Spleen (tissue), 11 donors: ENCODE data around the gene PNO1. TPM values are rescaled to one million over a fixed set of nuclear protein-coding genes. Genes with fewer than 3 reads are reported as not detected.

Experiments
- DNase-seq: peaks from one replicate; pipeline ENCODE4 v3.0.0-alpha.2; 2020
- H3K27ac ChIP-seq, 8 donors: fragments of 200-600 bp; sonication (generic) in 7 of 8; 1 replicate in 4 of 8; 2 replicates in 4 of 8; pipeline versions ENCODE4 v1.5.0 to v1.8.0; 2016 to 2021; ENCODE audit warnings: inconsistent platforms in 4 of 8, mild to moderate bottlenecking in 4 of 8, moderate library complexity in 1 of 8
- H3K27me3 ChIP-seq, 7 donors: fragments of 200-600 bp; sonication (generic) in 6 of 7; replicated peaks in 1 of 7; 1 replicate in 4 of 7; 2 replicates in 3 of 7; pipeline versions ENCODE4 v1.5.0 to v1.8.0; 2016 to 2021; ENCODE audit warnings: inconsistent platforms in 3 of 7, mild to moderate bottlenecking in 1 of 7
- H3K36me3 ChIP-seq, 6 donors: fragments of 200-600 bp; sonication (generic) in 5 of 6; 1 replicate in 4 of 6; 2 replicates in 2 of 6; pipeline versions ENCODE4 v1.5.0 to v1.8.0; 2016 to 2021; ENCODE audit warnings: inconsistent platforms in 2 of 6
- H3K4me1 ChIP-seq, 6 donors: fragments of 200-600 bp; sonication (generic) in 5 of 6; 1 replicate in 3 of 6; 2 replicates in 3 of 6; pipeline versions ENCODE4 v1.5.0 to v1.8.0; 2016 to 2021; ENCODE audit warnings: inconsistent platforms in 3 of 6
- H3K4me3 ChIP-seq, 8 donors: fragments of 200-600 bp; sonication (generic) in 7 of 8; 1 replicate in 4 of 8; 2 replicates in 4 of 8; pipeline versions ENCODE4 v1.5.0 to v1.8.0; 2016 to 2021; ENCODE audit warnings: inconsistent platforms in 4 of 8, mild to moderate bottlenecking in 4 of 8, moderate library complexity in 2 of 8
- H3K9me3 ChIP-seq, 8 donors: fragments of 200-600 bp; sonication (generic) in 7 of 8; 1 replicate in 4 of 8; 2 replicates in 4 of 8; pipeline versions ENCODE4 v1.5.0 to v1.8.0; 2016 to 2021; ENCODE audit warnings: inconsistent platforms in 4 of 8
- POLR2A ChIP-seq, 3 donors: fragments of 450-650 bp; IDR thresholded peaks; one replicate each; pipeline ENCODE4 v1.5.1; 2017; ENCODE audit warnings: antibody characterized with exemption in 3 of 3, mild to moderate bottlenecking in 1 of 3
- POLR2AphosphoS5 ChIP-seq, 3 donors: sonication (generic); formaldehyde crosslinking; IDR thresholded peaks; one replicate each; pipeline ENCODE4 v1.5.1; 2017; ENCODE audit warnings: antibody characterized with exemption in 3 of 3
- WGBS, 5 donors: extraction: QIAGEN DNeasy Blood & Tissue Kit in 3 of 5; methylation state at CpG; one replicate each; pipeline versions ENCODE4 v1.1.5 to v1.1.7; 2013 to 2018; 5-methylcytosine and 5-hydroxymethylcytosine counted together
- intact Hi-C: fragments of 100-400 bp; cut with DNase I; formaldehyde crosslinking; loops from one replicate; pipeline ENCODE4 v1.15.0; 2023; ENCODE audit warnings: low total_unique reads
- polyA plus RNA-seq, 3 donors: library from polyadenylated mRNA; stranded (reverse); fragments of 200-250 nt; gene quantifications; one replicate each; pipeline ENCODE4 v1.2.1, GENCODE V29; 2013
- total RNA-seq, 7 donors: library from RNA; depleted of rRNA in 3 of 7; stranded (reverse); fragments of >200 nt in 3 of 7; fragmentation: NEBNext Ultra II Directional in 4 of 7; extraction: Animal tissue kit (Norgen Biotek cat#: 25700) in 4 of 7; gene quantifications; one replicate each; pipeline versions ENCODE4 v1.1.0 to v1.2.1, GENCODE V29; 2016 to 2021
- TF ChIP-seq, protein P1 (sequence below), 11 experiments: fragments of 200-600 bp in 7 of 11; fragments of 450-650 bp in 4 of 11; sonication (generic) in 4 of 11; IDR thresholded peaks in 8 of 11; conservative IDR thresholded peaks in 3 of 11; 1 replicate in 7 of 11; 2 replicates in 4 of 11; pipeline versions ENCODE4 v1.4.0 to v1.8.0; 2016 to 2021; ENCODE audit warnings: antibody characterized with exemption in 11 of 11, inconsistent platforms in 4 of 11, mild to moderate bottlenecking in 1 of 11
- donor health status: healthy with polysubstance abuse.
- donor health status: DM: no; HTN: no; CAD: no; lungs with moderate emphysema.
- donor health status: DM: no; HTN: no; CAD: no.
- donor health status: Bipolar disorder and iron deficiency.
- donor health status: healthy.
- donor health status: DM: no; HTN: no; CAD: no.
- donor health status: DM: yes; HTN: yes; CAD: no.

The PNO1 gene
- total and polyA plus RNA-seq, 10 donors = 5.4 to 13.5 (median 10.7) TPM

DNA sequence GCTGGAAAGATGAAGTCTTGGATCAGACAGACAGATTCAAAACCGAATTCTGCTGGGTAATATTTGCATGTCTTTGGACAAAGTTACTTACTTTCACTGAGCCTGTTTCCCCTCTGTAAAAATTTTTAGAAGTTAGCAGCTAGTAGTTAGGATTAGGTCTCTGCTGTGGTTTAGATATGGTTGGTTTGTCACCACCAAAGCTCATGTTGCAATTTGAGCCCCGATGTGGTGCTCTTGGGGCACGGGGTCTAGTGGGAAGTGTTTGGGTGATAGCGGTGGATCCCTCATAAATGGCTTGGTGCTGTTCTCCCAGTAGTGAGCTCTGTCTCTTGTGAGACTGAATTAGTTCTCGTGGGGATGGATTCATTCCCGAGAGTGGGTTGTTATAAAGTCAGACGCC, 38.9 kb upstream of the PNO1 start:
- Histone ChIP-seq H3K4me3 (no peak overlapping the region), H3K4me1 (peaks cover 8 to 29% (median 17%) of the 10 kb centered on the region in 6 donors), H3K27me3 (no peaks in the 10 kb centered on the region), H3K27ac (peak overlapping the region in 2 of 8 donors; percentile 81 to 84), H3K9me3 (no peaks in the 10 kb centered on the region), H3K36me3 (no peaks in the 10 kb centered on the region)
- WGBS, 5 donors = 62 to 81% (median 74%) methylated on average over 7 of the region's 7 CpGs
- DNase-seq = no peak
- intact Hi-C loops = no loop called here
- TF ChIP-seq POLR2AphosphoS5 (IDR thresholded peaks at IDR 0.05) (no peak), POLR2A (IDR thresholded peaks at IDR 0.05) (no peak)
- TF ChIP-seq, protein P1, sequence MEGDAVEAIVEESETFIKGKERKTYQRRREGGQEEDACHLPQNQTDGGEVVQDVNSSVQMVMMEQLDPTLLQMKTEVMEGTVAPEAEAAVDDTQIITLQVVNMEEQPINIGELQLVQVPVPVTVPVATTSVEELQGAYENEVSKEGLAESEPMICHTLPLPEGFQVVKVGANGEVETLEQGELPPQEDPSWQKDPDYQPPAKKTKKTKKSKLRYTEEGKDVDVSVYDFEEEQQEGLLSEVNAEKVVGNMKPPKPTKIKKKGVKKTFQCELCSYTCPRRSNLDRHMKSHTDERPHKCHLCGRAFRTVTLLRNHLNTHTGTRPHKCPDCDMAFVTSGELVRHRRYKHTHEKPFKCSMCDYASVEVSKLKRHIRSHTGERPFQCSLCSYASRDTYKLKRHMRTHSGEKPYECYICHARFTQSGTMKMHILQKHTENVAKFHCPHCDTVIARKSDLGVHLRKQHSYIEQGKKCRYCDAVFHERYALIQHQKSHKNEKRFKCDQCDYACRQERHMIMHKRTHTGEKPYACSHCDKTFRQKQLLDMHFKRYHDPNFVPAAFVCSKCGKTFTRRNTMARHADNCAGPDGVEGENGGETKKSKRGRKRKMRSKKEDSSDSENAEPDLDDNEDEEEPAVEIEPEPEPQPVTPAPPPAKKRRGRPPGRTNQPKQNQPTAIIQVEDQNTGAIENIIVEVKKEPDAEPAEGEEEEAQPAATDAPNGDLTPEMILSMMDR (IDR thresholded peaks at IDR 0.05 in 8 of 11, conservative IDR thresholded peaks at IDR 0.05 in 3 of 11) = no peak

DNA sequence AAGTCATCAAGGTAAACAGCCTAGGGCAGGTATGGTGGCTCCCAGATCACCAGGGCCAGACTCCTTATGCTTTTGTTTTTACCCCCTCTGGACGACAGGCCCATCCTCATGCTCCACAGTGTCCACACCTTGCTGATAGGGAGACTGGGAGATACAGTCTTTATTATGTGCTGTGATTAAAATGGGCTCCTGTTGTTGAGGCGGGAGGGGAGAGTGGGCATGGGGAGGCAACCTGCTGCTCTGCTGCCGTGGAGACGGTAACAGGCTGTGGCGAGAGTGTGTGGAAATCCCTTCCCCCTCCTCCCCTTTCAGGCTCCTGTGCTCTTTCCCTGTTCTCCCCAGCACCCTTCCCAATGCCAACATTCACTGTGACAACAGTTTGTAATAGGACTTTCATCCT, 38.2 kb upstream of the PNO1 start:
- 63 to 76% (median 68%) methylated on average over 5 of the region's 5 CpGs for WGBS, 5 donors
- Histone ChIP-seq H3K9me3 (no peaks in the 10 kb centered on the region), H3K36me3 (no peaks in the 10 kb centered on the region), H3K27ac (peak overlapping the region in 4 of 8 donors; percentile 74 to 84 (median 80)), H3K27me3 (no peaks in the 10 kb centered on the region), H3K4me1 (peaks cover 8 to 29% (median 17%) of the 10 kb centered on the region in 6 donors), H3K4me3 (no peak overlapping the region)
- no peak for DNase-seq
- intact Hi-C loops = no loop called here
- no peak for TF ChIP-seq POLR2A (IDR thresholded peaks at IDR 0.05)
- TF ChIP-seq POLR2AphosphoS5 (IDR thresholded peaks at IDR 0.05) = no peak
- TF ChIP-seq, protein P1 (IDR thresholded peaks at IDR 0.05 in 8 of 11, conservative IDR thresholded peaks at IDR 0.05 in 3 of 11) = no peak

DNA sequence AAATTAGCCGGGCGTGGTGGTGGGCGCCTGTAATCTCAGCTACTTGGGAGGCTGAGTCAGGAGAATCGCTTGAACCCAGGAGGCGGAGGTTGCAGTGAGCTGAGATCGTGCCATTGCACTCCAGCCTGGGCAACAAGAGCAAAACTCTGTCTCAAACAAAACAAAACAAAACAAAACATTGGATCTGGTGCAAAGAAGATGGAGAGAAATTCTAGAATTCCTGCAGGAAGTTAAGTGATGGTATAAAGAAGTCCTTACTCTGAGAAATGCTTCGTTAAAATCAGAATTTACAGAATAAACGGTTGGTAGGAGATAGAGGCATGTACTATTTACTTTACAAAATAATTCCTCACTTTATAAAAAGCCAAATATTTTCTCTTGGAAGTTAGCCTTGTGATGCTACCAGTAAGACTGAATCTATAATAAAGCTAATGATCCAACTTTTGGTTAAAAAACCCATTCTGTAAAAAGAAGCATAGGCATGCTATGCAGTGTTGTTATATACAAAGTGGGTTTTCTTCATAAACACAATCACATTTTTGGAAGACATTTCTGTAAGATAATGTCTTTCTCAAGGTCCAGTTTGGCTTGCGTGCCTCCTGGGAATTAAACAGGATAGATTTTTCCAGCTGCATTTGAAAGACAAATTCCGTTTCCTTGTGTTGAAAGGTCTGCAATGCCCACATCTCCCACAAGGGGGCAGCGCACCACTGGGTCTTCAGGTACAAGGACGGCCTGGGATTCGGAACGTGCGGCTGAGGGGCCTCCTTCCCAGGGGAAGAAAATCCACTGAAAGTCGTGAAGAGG, 35.6 kb upstream of the PNO1 start:
- intact Hi-C loops = loop anchor here (5.0 to 10.0 kb wide), 3 partner anchors 63 to 320 kb away; no protein-coding TSS in a partner anchor
- Histone ChIP-seq H3K36me3 (no peaks in the 10 kb centered on the region), H3K4me1 (peaks cover 8 to 29% (median 17%) of the 10 kb centered on the region in 6 donors), H3K4me3 (peak overlapping the region in 1 of 8 donors; percentile 33), H3K27ac (peak overlapping the region in 6 of 8 donors; percentile 49 to 84 (median 76)), H3K27me3 (no peaks in the 10 kb centered on the region), H3K9me3 (no peaks in the 10 kb centered on the region)
- TF ChIP-seq POLR2A (IDR thresholded peaks at IDR 0.05) = no peak
- peak in 2 of 3 donors; percentile 40 to 55 for TF ChIP-seq POLR2AphosphoS5 (IDR thresholded peaks at IDR 0.05)
- TF ChIP-seq, protein P1 (IDR thresholded peaks at IDR 0.05 in 8 of 11, conservative IDR thresholded peaks at IDR 0.05 in 3 of 11) = peak; percentile 87 to 97 (median 94)
- peak; percentile 93 for DNase-seq
- 38 to 46% (median 41%) methylated on average over 16 of the region's 16 CpGs for WGBS, 5 donors

DNA sequence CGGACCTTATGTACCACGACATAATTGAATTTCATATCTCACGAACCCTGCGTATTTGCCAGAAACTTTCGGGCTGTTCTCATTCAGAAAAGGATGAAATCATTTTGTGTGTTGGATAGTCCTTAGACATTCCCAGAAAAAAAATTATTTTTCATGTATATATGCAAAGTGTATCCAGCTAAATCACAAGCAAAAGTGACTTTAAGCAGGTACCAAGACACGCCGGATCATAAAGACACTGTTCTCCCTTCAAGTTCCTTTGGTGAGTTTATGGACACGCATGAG, 35.1 kb upstream of the PNO1 start:
- Histone ChIP-seq H3K27ac (peak overlapping the region in 1 of 8 donors; percentile 81), H3K36me3 (no peaks in the 10 kb centered on the region), H3K4me3 (peak overlapping the region in 1 of 8 donors; percentile 33), H3K4me1 (peaks cover 9 to 32% (median 17%) of the 10 kb centered on the region in 6 donors), H3K9me3 (no peaks in the 10 kb centered on the region), H3K27me3 (no peaks in the 10 kb centered on the region)
- no peak for TF ChIP-seq POLR2A (IDR thresholded peaks at IDR 0.05)
- TF ChIP-seq, protein P1 (IDR thresholded peaks at IDR 0.05 in 8 of 11, conservative IDR thresholded peaks at IDR 0.05 in 3 of 11) = peak in 4 of 11 experiments; percentile 1 to 29 (median 16)
- intact Hi-C loops = loop anchor here (5.0 to 10.0 kb wide), 3 partner anchors 62 to 320 kb away; no protein-coding TSS in a partner anchor
- no peak for DNase-seq
- WGBS, 5 donors = 33 to 43% (median 40%) methylated on average over 8 of the region's 8 CpGs
